Measurements from ENCODE around the gene NUPR2. TPM values are rescaled to one million over a fixed set of nuclear protein-coding genes. Genes with fewer than 3 reads are reported as not detected.
"Not testable (repeated sequence)": the region's sequence is repeated elsewhere in the genome, so short reads cannot be mapped to it uniquely, and the experiment has no call there.

The NUPR2 gene
- total RNA-seq, 1 donor from 2014 or later = not detected

- Histone ChIP-seq H3K4me1 (peaks cover 17% of the 10 kb centered on the region), H3K27me3 (ENCODE audit: low read depth) (no peaks in the 10 kb centered on the region), H3K9me3 (no peaks in the 10 kb centered on the region), H3K4me3 (no peak overlapping the region), H3K36me3 (peaks cover 8% of the 10 kb centered on the region), H3K27ac (no peak overlapping the region)
- intact Hi-C loops (cut with DNase I) = no loop called here
- TF ChIP-seq CTCF (IDR thresholded peaks at IDR 0.05) = no peak
- DNase-seq (no peak), ATAC-seq (no peak)
Measured at GRCh38 chr7:56091591-56091990, 24.6 kb downstream of the NUPR2 start.

- intact Hi-C loops (cut with DNase I) = no loop called here
- ATAC-seq = no peak
- Histone ChIP-seq H3K4me1 (peaks cover 7% of the 10 kb centered on the region), H3K4me3 (no peak overlapping the region), H3K9me3 (no peaks in the 10 kb centered on the region), H3K36me3 (peaks cover 23% of the 10 kb centered on the region), H3K27ac (no peak overlapping the region), H3K27me3 (ENCODE audit: low read depth) (no peaks in the 10 kb centered on the region)
- TF ChIP-seq CTCF (IDR thresholded peaks at IDR 0.05) = no peak
- DNase-seq = no peak
Measured at GRCh38 chr7:56087445-56087844, 28.8 kb downstream of the NUPR2 start.

- DNase-seq = no peak
- TF ChIP-seq CTCF (IDR thresholded peaks at IDR 0.05) = no peak
- H3K36me3 ChIP-seq = peaks cover 23% of the 10 kb centered on the region
- no peaks in the 10 kb centered on the region for H3K27me3 ChIP-seq (ENCODE audit: low read depth)
- no peaks in the 10 kb centered on the region for H3K9me3 ChIP-seq
- H3K4me1 ChIP-seq = peaks cover under 1% of the 10 kb centered on the region
- intact Hi-C loops (cut with DNase I) = no loop called here
- no peak overlapping the region for H3K4me3 ChIP-seq
- H3K27ac ChIP-seq = no peak overlapping the region
- no peak for ATAC-seq
Measured at GRCh38 chr7:56086761-56087160, 29.5 kb downstream of the NUPR2 start.

- Histone ChIP-seq H3K27ac (no peak overlapping the region), H3K27me3 (ENCODE audit: low read depth) (no peaks in the 10 kb centered on the region), H3K9me3 (no peaks in the 10 kb centered on the region), H3K4me3 (no peak overlapping the region), H3K36me3 (peaks cover 36% of the 10 kb centered on the region), H3K4me1 (peaks cover 18% of the 10 kb centered on the region)
- intact Hi-C loops (cut with DNase I) = no loop called here
- ATAC-seq (no peak), DNase-seq (no peak)
- TF ChIP-seq CTCF (IDR thresholded peaks at IDR 0.05) = no peak
Measured at GRCh38 chr7:56083150-56083785, 32.9 kb downstream of the NUPR2 start.

GRCh38 chr7:56081626-56082340 is 34.4 kb downstream of the NUPR2 start:
- TF ChIP-seq CTCF (IDR thresholded peaks at IDR 0.05) = no peak
- Histone ChIP-seq H3K9me3 (no peaks in the 10 kb centered on the region), H3K27ac (no peak overlapping the region), H3K4me3 (no peak overlapping the region), H3K4me1 (peaks cover 18% of the 10 kb centered on the region), H3K36me3 (peaks cover 47% of the 10 kb centered on the region), H3K27me3 (ENCODE audit: low read depth) (no peaks in the 10 kb centered on the region)
- DNase-seq (no peak), ATAC-seq (no peak)
- intact Hi-C loops (cut with DNase I) = no loop called here

GRCh38 chr7:56080726-56081435 is 35.3 kb downstream of the NUPR2 start:
- ATAC-seq; H3K27me3 ChIP-seq (ENCODE audit: low read depth); DNase-seq; H3K4me3 ChIP-seq; H3K9me3 ChIP-seq; intact Hi-C loops (cut with DNase I): not testable (repeated sequence)
- peak overlapping the region; percentile 56 for H3K27ac ChIP-seq
- H3K36me3 ChIP-seq = peaks cover 42% of the 10 kb centered on the region
- H3K4me1 ChIP-seq = peaks cover 18% of the 10 kb centered on the region

All from lower lobe of right lung (tissue), 2 donors.